Left ventricle myocardium inferior (tissue), 1 donor: ENCODE measurements around the gene PCMTD2. TPM values are rescaled to one million over a fixed set of nuclear protein-coding genes. Genes with fewer than 3 reads are reported as not detected.

ENCODE experiments used
- DNase-seq: peaks from one replicate; pipeline ENCODE4 v3.0.0-alpha.2; 2020
- H3K27ac ChIP-seq: fragments of 200-600 bp; replicated peaks from 2 replicates; pipeline ENCODE4 v1.8.0; 2021
- H3K27me3 ChIP-seq: fragments of 200-600 bp; 2 replicates; pipeline ENCODE4 v1.8.0; 2021; ENCODE audit warnings: low read depth
- H3K36me3 ChIP-seq: fragments of 200-600 bp; 2 replicates; pipeline ENCODE4 v1.8.0; 2021
- H3K4me1 ChIP-seq: fragments of 200-600 bp; 2 replicates; pipeline ENCODE4 v1.8.0; 2021
- H3K4me3 ChIP-seq: fragments of 200-600 bp; 2 replicates; pipeline ENCODE4 v1.8.0; 2021; ENCODE audit warnings: mild to moderate bottlenecking, moderate library complexity
- H3K9me3 ChIP-seq: fragments of 200-600 bp; replicated peaks from 2 replicates; pipeline ENCODE4 v1.8.0; 2021
- CTCF ChIP-seq: fragments of 200-600 bp; IDR thresholded peaks from 2 replicates; pipeline ENCODE4 v1.8.0; 2021; ENCODE audit warnings: antibody characterized with exemption, mild to moderate bottlenecking, borderline replicate concordance
- intact Hi-C: fragments of 100-400 bp; cut with micrococcal nuclease; formaldehyde crosslinking; loops from one replicate; pipeline ENCODE4 v1.11.0; 2022
- total RNA-seq: library from RNA; stranded (reverse); fragmentation: NEBNext Ultra II Directional; extraction: Animal tissue kit (Norgen Biotek cat#: 25700); gene quantifications from one replicate; pipeline ENCODE4 v1.2.1, GENCODE V29; 2021
- donor health status: DM: no; HTN: yes; CAD: no; lungs with severe emphysema.

The PCMTD2 gene
- total RNA-seq, 1 donor from 2014 or later: 62.9 TPM

DNA sequence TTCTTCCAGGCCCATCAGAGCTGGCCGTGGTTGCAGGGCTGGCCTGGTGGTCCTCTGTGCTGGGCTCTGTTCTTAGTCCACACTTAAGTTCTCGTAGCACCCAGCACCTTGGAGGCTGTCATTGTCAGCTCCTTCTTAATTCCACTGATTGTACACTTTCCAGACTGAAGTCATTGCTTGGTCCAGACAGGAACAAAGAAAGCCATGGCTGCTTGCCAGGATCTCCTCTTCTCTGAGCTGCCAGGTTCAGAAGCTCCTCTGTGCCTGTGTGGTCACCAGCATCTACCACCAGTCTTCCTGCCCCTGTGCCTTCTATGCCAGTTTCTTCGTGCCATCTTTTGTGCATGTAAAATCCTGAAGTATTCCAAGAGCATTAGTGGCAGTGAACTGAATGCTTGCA is 39.5 kb upstream of the PCMTD2 start:
- Histone ChIP-seq H3K4me3 (no peak overlapping the region), H3K9me3 (no peaks in the 10 kb centered on the region), H3K27ac (no peak overlapping the region), H3K36me3 (no peaks in the 10 kb centered on the region), H3K4me1 (peaks cover 59% of the 10 kb centered on the region), H3K27me3 (no peaks in the 10 kb centered on the region)
- no peak for DNase-seq
- no peak for TF ChIP-seq CTCF
- intact Hi-C loops: no loop called here

DNA sequence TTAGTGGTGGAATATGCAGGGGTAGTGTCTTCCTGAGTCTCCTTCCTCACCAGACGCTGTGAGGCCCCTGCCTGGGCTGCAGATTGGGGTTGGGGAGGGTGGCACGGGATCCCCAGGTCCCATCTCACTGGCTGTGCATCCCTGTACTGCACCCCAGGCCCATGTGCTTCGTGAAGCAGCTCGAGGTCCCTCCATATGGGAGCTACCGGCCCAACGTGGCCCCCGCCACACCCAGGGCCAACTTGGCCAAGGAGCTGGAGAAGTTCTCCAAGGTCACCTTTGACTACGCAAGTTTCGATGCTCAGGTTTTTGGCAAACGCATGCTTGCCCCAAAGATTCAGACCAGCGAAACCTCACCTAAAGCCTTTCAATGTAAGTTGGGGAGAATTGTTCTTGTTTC is 38.6 kb upstream of the PCMTD2 start:
- no peak for TF ChIP-seq CTCF
- H3K9me3 ChIP-seq: no peaks in the 10 kb centered on the region
- no peak overlapping the region for H3K4me3 ChIP-seq
- H3K27me3 ChIP-seq: no peaks in the 10 kb centered on the region
- H3K27ac ChIP-seq: no peak overlapping the region
- H3K36me3 ChIP-seq: no peaks in the 10 kb centered on the region
- peaks cover 63% of the 10 kb centered on the region for H3K4me1 ChIP-seq
- intact Hi-C loops: no loop called here
- no peak for DNase-seq

GRCh38 chr20:64217539-64218221 is 37.9 kb upstream of the PCMTD2 start:
- H3K27ac ChIP-seq: no peak overlapping the region
- H3K4me3 ChIP-seq: no peak overlapping the region
- no peaks in the 10 kb centered on the region for H3K9me3 ChIP-seq
- intact Hi-C loops: no loop called here
- no peak for TF ChIP-seq CTCF
- H3K36me3 ChIP-seq: no peaks in the 10 kb centered on the region
- DNase-seq: no peak
- H3K27me3 ChIP-seq: no peaks in the 10 kb centered on the region
- peaks cover 64% of the 10 kb centered on the region for H3K4me1 ChIP-seq

DNA sequence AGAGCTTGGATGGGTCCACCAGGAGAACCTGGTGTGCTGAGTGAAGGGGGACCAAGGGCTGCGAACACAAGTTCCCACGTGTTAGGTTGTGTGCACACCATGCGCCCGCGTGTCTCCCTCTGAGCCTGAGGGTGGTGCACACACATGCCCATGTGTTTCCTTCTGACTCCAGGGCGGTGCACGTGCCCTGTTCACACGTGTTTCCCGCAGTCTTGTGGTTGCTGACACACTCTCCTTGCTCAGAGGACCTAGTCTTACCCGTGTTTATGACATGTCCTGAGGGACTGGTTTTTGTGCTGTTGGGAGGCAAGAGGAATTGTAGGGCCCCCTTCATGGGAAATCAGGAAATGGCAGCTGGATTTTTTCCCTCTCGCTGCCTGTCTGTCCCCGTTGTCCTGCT is 36.3 kb upstream of the PCMTD2 start:
- intact Hi-C loops: no loop called here
- TF ChIP-seq CTCF: no peak
- H3K27ac ChIP-seq: no peak overlapping the region
- no peaks in the 10 kb centered on the region for H3K27me3 ChIP-seq
- H3K4me1 ChIP-seq: peaks cover 64% of the 10 kb centered on the region
- H3K4me3 ChIP-seq: no peak overlapping the region
- H3K36me3 ChIP-seq: no peaks in the 10 kb centered on the region
- H3K9me3 ChIP-seq: no peaks in the 10 kb centered on the region
- DNase-seq: no peak

DNA sequence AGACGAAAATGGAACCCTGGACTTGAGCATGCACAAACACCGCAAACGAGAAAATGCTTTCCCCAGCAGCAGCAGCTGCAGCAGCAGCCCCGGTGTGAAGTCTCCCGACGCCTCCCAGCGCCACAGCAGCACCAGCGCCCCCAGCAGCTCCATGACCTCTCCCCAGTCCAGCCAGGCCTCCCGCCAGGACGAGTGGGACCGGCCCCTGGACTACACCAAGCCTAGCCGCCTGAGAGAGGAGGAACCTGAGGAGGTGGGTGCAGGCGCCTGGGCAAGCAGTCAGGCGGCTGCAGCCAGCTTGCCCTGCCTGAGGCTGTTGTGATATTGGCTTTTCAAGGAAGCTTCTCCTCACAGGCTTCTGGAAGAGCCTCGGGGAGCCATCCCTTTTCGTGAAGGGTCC is 35.8 kb upstream of the PCMTD2 start:
- H3K4me3 ChIP-seq: no peak overlapping the region
- peaks cover 64% of the 10 kb centered on the region for H3K4me1 ChIP-seq
- H3K9me3 ChIP-seq: no peaks in the 10 kb centered on the region
- TF ChIP-seq CTCF: no peak
- intact Hi-C loops: no loop called here
- no peaks in the 10 kb centered on the region for H3K27me3 ChIP-seq
- no peak overlapping the region for H3K27ac ChIP-seq
- DNase-seq: no peak
- H3K36me3 ChIP-seq: no peaks in the 10 kb centered on the region
